Uterus (tissue), 2 donors: ENCODE results near the gene EFHC1.

Experiments
- POLR2A ChIP-seq, 2 donors: fragments of 450-650 bp; IDR thresholded peaks; one replicate each; pipeline ENCODE4 v1.6.1; 2016; ENCODE audit warnings: antibody characterized with exemption in 2 of 2, mild to moderate bottlenecking in 1 of 2, moderate library complexity in 1 of 2
- TF ChIP-seq, protein P1 (sequence below), 4 experiments: fragments of 200-600 bp in 2 of 4; fragments of 450-650 bp in 2 of 4; sonication (generic) in 2 of 4; IDR thresholded peaks; one replicate each; pipeline ENCODE4 v1.5.1; 2016 to 2019; ENCODE audit warnings: antibody characterized with exemption in 4 of 4, mild to moderate bottlenecking in 2 of 4, moderate library complexity in 1 of 4

DNA sequence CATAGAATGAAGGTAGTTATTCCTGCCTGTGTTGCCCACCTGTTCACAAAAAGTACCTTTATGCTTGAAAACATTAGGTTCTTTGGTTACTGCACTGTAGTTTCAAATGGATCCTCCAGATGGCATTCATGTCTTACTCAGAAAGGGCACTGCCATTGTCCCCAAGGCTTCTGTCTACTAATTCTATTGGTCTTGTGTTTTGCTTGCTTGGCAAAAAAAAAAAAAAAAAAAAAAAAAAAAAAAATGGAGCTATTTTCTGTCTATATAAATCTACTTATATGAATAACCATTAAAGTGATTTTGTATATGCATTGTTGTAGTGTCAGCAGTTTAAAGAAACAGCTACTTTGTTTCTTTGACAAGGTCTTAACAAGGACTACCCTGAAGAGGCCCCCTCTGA, 12.7 kb upstream of the EFHC1 start:
- TF ChIP-seq, protein P1, sequence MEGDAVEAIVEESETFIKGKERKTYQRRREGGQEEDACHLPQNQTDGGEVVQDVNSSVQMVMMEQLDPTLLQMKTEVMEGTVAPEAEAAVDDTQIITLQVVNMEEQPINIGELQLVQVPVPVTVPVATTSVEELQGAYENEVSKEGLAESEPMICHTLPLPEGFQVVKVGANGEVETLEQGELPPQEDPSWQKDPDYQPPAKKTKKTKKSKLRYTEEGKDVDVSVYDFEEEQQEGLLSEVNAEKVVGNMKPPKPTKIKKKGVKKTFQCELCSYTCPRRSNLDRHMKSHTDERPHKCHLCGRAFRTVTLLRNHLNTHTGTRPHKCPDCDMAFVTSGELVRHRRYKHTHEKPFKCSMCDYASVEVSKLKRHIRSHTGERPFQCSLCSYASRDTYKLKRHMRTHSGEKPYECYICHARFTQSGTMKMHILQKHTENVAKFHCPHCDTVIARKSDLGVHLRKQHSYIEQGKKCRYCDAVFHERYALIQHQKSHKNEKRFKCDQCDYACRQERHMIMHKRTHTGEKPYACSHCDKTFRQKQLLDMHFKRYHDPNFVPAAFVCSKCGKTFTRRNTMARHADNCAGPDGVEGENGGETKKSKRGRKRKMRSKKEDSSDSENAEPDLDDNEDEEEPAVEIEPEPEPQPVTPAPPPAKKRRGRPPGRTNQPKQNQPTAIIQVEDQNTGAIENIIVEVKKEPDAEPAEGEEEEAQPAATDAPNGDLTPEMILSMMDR (IDR thresholded peaks at IDR 0.05): peak in 1 of 4 experiments; percentile 27
- no peak for TF ChIP-seq POLR2A (IDR thresholded peaks at IDR 0.05)
